Loucy (cell line): ENCODE measurements around the gene CAMK2G.

Experiments used
- CTCF ChIP-seq: fragments of 200-600 bp; sonication (generic); conservative IDR thresholded peaks from 2 replicates; pipeline ENCODE4 v1.5.1; 2014; ENCODE audit warnings: mild to moderate bottlenecking, antibody characterized with exemption, low read length
- EZH2phosphoT487 ChIP-seq: fragments of 200-600 bp; IDR thresholded peaks from 2 replicates; pipeline ENCODE4 v1.6.1; 2018; ENCODE audit warnings: antibody characterized with exemption, mild to moderate bottlenecking, moderate library complexity, borderline replicate concordance

DNA sequence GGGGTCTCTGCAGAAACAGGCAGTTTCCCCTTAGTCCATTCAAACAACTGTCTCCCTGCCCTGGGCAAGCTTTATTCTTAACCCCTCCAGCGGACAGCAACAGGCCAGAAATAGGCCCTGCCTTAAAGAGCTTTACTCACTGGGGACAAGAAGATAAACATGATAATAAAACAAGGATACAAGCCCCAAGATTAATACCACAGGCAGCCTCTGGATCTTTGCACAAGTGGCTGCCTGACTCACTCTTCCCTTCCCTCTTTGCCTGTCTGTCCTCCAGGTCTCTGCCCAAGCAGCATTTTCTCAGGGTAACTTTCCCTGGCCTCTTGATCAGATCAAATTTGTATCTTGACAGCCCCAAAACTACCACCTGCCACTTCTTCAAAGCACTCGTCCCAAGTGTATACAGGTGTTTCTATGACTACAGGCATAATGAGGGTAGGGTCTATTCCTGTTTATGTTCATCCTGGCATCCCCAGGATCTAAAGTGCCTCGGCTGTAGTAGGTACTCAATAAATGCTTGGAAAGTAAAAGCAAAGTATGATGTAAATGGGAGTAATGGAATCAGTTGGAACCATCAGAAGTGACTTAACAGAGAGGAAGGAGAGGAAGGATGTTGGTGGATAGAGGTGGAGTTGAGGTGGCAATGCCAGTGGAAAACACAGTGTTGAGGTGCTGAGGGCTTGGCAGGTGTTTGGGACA lies 7.0 kb upstream of the CAMK2G start:
- TF ChIP-seq CTCF (no peak), EZH2phosphoT487 (no peak)
